Islet of Langerhans (tissue), 1 donor: ENCODE results near the gene ITPKB.
"Not testable (repeated sequence)": the region's sequence is repeated elsewhere in the genome, so short reads cannot be mapped to it uniquely, and the experiment has no call there.

Experiments
- FAIRE-seq: peaks from one replicate; lab custom pipeline; 2011; peaks lifted over from hg19 to GRCh38; lab: Jason Lieb, UNC

Gene ITPKB

DNA sequence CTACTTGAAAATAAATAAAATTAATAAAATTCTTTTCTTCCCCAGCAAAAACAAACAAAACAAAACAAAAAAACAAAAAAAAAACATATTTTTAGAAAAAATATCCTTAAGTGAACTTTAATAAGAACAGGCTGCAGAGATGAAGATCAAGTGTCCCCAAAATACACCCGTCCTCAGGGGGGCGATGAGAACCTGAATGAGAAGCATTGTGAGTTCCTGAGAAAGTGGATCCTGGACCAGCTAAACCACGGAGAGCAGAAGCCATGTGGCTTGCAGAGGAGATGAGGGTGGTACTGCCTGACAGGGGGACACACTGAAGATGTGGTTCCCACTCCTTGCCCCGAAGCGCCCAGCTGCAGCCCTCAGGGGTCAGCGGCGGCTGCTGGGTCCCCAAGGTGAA is 89.3 kb downstream of the ITPKB start:
- FAIRE-seq: no peak

DNA sequence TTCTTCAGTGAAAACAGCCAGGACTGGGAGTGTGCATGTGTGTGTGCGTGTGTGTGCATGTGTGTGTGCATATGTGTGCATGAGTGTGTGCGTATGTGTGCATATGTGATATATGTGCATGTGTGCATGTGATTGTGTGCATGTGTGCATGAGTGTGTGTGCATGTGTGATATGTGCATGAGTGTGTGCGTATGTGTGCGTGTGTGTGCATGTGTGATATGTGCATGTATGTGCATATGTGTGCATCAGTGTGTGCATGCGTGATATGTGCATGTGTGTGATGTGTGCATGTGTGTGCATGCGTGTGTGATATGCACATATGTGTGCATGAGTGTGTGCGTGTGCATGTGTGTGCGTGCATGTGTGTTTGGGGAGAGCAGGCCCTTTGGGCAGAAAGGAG is 89.8 kb downstream of the ITPKB start:
- FAIRE-seq: no peak

DNA sequence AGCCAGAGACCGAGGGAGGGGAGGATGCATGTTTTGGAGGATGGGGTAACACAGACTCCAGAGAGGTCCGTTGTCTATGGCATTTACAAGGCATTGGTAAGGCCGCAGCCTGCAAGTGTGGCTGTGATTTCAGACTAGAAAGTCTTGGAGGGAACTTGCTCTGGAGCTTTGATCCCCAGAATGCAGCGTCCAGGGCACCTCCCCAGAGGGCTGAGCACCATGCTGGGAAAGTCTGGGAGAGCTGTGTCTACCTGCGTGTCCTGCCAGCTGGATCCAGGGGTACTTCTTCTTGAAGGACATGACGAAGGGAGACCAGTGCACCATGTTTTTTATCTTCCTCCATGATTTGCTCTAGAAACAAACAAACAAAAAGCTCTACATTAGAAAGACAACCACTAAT is 90.7 kb downstream of the ITPKB start:
- FAIRE-seq: no peak

DNA sequence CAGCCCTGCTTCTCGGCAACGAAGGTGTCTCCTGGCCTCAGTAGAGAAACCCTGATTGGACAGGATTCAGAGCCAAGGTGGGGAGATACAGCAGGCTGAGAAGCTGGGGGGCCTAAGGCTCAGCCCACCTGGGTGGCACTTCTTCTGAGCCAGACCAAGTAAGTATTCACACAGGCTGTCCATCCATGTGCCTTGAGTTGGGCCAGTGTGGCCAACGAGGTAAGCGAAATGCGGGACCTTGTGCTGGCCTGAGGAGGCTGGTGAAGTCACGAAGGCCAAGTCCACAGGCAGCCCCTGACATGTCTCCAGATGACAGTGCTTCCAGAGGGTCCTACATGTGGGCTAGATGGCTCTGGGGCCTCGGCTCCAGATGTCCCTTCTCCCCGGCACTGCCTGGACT is 91.4 kb downstream of the ITPKB start:
- no peak for FAIRE-seq

DNA sequence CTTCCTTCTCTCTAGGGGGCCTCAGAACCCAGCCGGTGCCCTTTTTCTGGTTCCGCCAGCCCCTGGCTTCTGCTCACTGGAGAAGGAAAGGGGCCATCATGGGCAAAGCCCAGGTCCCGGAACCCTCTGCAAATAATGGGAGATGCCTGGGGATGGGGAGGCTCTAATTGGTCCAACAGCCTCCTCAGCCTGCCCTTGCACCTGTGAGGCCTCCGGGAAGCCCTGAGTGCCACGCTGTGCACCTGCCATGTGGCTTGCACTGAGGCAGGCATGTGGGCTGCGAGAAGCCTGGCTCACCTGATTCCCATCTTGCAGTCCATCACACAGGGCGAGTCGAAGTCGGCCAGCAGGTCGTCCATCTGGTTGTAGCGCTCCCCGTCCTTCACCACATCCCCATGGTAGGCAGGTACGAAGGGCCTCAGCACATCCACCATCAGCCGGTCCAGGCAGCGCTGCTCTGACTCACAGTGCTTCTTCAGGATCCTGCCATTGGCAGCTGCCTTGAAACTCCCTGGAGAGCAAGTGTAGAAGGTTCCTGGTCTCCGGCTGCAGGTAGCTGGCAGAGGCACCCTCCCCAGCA is 92.1 kb downstream of the ITPKB start:
- FAIRE-seq: no peak

DNA sequence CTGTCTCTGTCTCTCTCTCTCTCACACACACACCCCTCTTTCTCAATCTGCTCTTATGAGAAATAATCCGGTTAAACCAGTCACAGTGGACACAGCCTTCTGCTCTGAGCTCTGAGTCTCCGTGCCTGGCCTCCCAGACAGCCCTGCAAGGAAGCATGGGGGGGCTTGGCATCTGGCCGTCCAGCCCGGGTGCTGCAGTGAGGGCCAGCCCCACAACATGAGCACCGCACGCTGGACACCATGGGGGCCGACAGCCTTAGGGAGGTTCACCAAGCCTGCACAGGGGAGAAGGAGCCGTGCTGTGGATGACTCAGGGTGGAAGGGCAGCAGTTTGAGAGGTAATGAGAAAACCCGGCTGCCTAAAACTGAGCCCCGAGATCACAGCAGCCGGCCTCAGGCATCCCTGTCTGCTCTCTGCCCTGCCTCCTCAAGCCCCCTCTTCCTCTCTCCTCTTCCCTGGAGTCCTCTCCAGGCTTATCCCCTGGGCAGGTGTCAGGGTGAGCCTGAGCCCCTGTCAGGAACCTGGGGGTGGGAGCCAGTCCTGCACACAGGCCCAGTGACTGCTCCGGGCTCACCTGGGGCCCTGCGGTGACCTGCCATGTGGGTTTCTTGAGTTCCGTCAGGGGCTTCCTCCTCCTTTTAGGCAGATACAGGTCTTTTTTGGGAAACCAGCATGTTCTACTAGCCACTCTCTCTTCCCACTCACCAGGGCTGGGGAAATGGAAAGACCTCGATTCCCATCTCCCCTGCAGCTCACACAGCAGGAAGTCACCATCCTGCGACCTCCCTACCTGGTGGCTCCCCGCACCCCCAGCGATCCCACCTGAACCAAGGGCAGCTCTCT is 92.8 kb downstream of the ITPKB start:
- no peak for FAIRE-seq

DNA sequence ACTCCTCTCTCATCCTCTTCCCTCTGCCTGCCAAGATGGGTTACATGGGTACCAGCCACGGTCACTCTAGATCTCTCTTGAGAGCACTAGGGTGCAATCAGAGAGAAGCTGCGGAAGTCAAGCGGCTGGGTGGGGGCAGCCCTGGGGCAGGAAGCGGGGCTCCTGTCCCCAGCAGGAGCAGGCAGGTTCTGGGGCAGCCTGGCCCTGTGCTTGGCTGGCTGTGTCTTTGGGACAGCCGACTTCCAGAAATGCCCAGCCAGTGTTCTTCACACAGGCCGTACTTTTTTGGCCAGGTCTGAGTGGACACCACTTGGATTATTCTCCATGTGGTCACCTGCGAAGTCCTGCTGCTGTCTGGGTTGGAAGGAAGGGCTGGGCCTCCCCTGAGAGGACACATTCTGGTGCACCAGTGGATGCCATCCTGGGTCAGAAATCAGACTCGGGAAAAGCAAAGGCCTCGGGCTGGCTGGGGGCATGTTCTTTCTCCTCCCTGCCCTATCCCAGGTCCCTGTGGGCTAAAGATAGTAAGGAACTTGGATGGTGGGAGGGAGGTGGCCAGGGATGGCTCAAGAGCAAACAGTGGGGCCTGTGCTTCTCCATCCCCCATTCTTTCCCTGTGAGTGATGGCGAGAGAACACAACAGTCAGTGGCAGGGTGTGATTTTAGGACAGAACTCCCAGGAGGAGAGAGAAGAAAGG is 93.7 kb downstream of the ITPKB start:
- FAIRE-seq: no peak

DNA sequence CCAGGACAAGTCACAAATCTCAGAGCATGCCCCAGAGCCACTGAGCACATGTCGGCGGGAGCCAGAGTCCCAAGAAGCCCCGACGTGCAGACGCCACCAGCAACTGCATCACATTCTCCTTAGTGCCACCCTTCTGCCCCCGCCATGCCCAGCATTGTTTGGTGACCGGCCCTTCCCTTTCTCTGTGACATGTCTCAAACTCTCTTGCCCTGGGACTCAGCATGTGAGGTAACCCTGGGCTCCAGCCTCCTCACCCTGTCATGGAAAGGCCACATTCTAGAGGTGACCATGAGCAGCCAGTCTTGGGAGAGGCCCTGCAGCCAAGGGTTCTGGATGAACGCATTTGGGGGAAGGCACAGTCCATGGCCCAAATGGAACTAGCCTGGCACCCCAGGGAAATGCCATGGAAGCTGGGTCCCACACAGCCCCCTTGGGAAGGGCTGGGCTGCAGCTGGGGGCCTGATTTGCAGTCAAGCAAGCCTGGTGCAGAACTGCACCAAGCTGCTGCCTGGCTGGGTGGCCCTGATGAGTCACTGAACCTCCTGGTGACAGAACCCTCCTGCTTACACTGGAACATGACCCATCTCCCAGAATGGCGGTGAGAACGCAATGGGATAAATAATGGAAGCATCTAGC is 94.4 kb downstream of the ITPKB start:
- no peak for FAIRE-seq

DNA sequence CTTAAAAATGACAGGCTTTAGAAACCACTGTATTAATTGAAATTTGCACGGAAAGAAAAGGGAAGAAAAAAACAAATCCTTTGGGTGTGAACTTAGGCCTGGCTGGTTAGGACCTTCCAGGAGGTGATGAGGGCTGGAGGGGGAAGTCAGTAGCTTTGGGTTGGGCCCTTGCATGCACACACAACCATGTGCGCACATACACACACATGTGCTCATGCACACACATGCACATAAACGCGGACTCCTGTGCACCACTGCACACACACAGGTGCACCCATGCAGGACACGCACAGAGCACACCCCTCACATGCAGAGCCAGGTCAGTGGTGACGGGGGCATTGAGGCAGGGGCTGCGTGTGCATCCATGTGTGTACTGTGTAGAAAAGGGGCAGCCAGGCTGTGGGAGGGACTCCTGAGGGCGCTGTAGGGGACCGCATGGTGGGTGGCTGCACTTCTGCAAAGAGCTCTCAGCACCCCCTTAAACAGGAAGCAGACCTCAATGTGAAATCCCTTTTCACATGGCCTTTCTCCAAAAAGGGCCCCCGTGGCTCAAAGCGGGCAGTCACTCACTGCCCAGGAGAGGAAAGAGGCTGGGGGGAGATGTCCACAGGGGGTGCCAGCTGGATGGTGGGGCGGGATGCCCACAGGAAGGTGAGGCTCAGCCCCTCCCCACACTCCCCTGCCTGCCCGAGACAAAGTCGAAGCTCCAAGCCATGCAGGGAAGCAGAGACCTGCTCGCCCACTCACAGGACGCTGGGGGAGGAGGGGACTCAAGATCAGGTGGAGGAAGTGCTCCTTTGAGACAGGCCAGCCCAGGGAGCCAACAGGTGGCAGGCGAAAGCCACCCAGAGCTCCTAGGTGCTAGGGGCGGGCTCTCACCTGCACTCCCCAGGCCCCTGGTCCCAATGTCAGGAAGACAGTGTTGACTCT is 95.2 kb downstream of the ITPKB start:
- no peak for FAIRE-seq

DNA sequence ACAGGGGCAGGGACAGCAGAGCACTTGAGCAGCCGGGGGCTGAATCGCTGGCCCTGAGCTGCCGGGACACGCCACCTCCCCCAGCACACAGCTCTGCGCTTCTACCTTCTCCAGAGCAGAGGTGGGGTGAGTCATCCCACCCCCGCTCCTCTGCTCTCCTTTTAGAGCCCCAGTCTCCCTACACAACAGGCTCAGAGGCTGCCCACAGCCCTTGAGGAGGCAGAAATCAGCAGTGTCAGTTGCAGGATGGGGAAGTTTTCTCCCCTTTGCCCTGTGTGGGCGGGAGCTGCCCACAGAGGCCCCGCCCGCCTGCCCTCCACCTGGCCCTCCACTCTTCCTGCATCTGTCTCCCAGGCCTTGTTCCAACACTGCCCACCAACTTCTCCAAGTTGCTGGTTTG is 95.9 kb downstream of the ITPKB start:
- no peak for FAIRE-seq

DNA sequence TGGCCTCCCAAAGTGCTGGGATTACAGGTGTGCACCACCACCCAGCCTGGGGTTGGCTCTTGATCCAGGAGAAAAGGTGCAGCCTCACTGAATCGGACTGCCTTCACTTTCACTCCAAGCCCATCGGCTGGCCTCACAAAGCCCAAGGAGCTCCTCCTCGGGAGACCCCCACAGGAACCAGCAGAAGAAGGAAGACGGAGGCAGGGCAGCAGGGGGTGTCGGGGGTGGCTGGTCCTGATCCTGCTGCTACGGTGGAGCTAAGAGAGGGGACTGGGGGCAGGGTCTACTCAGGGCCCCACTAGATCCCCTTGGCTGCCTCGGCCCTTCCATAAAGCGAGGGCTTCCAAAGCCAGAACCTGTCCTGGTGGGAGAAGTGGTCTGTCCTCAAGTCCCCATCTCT is 96.7 kb downstream of the ITPKB start:
- no peak for FAIRE-seq

DNA sequence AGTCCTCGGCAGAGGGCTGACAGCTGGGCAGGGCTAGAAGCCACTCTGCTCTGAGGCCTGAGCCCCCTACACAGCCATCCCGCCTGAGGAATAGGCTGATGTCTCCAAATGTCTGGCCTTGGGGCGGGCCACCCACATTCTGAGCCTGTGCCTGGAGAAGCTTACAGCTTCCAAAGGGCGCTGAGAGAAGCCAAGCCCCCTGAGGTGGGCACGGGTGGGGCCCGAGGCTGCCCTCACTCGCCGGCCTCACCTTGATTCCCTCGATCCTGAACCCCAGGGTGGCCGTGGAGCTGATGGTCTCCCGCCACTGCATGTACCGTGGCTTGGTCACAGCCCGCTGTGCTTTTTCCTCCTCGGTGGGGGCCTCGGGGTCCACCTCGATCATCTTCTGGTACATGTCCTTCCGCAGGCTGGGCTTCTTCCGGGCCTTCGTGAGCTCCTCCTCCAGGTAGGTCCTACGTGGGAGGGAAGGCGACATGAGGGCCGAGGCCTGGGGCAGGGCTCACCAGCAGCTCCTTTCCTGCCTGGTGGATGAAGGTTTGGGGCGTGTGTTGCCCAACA is 97.3 kb downstream of the ITPKB start:
- FAIRE-seq: no peak

DNA sequence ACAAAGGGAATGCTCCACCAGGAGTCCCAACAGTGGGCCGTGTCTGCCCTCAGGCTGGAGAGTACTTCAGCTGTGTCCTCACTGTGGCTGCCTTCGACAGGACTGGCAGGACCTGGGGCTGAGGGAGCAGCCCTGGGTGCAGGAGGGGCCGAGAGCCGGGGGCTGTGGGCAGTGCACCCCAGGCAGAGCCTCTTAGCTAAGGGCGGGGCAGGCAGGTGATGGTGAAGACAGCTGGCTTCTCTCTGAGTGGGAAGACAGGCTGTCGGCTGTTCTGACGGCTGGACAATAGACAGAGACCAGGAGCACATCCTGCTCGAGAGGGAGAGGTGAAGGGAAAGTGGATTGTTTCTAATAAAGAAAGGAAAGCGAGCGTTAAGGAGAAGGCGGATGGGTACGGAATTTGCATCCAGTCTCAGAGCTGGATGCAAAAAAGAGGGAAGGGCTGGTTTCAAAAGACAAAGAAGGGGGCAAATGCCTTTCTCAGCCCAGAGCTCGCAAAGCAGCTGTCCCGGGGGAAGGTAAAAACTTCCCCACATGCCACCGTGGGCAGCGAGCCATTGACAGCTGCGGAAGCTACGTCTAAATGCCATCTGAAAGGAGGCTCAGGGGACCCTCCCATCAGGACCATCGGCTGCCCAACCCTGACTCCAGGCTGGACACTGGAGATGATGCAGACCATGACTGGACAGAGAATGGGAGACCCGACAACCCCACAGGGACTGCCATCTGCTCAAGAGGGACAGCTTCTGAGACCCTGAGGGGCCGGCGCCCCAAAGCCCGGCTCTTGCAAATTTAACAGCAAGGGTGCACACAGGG is 98.6 kb downstream of the ITPKB start:
- FAIRE-seq: no peak

DNA sequence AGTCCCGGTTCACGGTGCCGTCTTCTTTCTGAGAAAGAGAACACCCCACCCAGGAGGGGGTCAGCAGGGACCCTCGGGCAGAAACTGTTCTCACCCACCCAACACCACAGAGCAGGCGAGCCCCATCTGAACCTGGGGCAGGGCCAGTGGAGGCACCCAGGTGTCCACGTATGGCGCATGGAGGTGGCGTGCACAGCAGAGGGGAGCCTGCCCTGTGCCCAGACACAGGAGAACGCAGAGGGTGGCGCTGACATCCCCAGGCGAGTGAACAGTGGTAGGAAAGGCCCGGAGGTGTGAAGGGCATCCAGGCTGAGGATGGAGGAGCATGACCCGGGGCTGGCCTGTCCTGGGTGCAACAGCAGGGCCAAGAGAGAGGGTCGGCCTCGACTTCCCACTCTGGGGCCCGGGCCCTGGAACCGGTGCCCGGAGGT is 99.4 kb downstream of the ITPKB start:
- no peak for FAIRE-seq

DNA sequence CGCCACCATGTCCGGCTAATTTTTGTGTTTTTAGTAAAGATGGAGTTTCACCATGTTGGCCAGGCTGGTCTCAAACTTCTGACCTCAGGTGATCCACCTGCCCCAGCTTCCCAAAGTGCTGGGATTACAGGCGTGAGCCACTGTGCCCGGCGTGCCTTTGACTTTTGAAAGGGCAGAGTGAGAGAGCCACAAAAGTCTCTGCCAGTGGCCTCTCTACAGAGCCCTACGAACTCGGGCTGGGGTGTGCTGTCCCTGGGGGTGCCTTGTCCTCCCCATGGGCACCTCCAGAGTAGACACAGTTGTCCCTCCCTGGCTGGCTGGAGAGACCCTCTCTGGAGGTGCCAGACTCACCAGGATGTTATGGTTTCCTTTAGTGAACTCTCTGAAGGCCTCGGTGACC is 99.9 kb downstream of the ITPKB start:
- FAIRE-seq: not testable (repeated sequence)

DNA sequence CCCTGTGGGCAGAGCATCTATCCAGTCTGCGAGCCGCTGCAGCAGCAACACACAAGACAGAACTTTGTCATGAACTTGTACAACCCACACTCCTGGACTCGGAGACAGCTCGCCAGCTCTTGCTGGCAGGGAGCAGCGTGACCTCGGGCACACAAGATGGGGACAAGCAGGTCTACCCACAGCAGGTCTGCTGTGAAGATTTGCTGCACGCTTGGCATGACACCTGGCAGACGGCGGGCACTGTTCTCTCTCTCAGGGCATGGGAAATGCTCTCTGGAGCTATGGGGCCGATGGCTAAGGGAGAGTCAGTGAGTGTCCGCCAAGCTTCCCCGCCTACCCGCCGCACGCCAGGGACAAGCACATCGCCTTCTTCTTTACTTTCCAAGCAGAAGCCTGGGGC is 100.5 kb downstream of the ITPKB start:
- no peak for FAIRE-seq

DNA sequence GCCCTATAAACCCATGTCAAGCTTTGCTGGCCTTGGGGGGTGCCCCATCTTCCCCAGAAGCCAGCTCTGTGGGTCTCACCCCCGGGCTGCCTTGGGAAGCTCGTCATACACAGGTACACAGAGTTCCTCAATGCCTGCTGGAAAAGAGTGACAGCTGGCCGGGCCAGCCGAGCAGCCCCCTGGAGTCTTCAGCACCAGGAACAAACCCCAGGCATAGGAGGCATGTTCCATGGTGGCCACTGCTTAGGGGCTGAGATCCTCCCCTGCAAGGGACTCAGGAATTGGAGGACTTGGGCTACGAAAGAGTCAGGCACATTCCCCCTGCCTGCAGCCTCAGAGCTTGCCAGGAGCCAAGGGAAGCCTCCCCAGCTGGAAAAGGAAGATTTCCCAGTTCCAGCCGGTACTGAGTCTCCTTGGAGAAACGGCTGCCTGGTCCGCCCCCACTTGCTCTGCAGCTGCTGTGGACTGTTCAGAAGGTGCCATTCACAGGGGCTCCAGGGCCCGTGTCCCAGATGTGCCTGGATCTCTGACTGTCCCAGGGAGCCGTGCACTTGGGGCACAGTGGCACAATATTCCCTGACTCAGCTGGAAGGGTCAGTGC is 101.0 kb downstream of the ITPKB start:
- no peak for FAIRE-seq

DNA sequence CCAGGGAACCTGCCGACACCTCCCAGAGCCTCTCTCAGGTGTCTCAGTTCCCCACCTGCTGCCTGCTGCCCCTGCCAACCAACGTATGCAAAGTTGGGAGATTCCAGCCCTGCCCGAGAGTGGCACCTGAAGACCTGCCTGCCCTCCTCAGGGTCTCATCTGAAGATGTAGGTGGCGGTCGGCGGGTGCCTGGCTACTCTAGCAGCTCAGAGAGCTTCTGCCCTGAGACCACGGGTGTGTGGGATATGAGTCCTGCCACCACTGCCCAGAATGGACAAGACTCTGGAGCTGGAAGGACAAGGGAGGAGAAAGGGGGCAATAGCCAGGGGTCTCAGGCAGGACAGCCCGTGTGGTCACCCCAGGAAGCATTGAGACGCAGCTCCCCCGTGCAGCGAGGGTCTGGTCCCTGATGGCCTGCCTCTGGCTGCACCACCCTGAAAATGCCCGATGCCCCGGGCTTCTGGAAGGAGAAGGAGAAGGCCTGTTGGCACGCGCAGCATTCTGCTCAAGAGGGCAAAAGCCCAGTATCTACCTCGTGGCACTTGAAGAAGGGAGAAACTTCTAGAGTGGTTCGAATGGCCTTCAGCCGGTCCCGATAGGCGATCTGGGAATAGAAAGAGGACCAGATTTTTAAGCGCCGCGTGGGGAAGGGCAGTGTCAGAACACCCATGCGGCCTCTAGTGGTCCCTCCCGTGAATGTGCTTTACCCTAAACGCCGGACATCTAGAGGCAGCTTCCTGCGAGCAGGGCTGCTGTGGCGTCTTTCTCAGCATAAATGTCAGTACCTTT is 101.7 kb downstream of the ITPKB start:
- no peak for FAIRE-seq

DNA sequence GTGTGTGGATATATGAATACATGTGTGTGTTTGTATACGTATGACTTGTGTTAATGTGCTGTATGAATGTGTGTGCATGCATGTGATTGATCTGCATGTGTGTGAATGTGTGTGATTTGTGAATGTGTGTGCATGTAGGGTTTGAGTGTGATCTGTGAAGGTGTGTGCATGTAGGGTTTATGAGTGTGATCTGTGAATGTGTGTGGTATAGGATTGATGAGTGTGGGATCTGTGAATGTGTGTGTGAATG is 102.3 kb downstream of the ITPKB start:
- FAIRE-seq: no peak

DNA sequence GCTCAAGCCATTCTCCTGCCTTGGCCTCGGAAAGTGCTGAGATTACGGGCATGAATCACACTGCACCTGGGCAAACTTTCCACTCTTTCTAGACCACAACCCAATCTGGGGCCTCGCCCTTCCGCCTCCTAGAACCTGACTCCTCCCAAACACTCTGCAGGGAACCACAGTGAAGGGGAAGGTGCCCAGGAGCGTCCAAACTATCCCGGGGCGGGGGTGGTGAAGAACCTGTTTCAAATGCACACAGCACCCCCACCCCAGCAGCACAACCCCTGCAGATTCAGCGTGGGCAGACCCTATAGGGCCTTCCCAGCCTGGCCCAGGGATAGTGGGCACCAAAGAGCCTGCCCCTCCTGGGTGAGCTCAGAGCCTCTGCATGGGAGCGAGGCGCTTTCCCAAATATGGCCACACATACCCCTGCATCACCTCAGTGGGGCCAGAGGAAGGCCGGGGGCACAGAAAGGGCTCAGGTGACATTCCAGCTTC is 103.6 kb downstream of the ITPKB start:
- no peak for FAIRE-seq
